A673 (cell line): ENCODE data around the gene ANKRD34A. TPM values are rescaled to one million over a fixed set of nuclear protein-coding genes. Genes with fewer than 3 reads are reported as not detected.
"Not testable (repeated sequence)": the region's sequence is repeated elsewhere in the genome, so short reads cannot be mapped to it uniquely, and the experiment has no call there.

ENCODE experiments used
- BruUV-seq: library from RNA; stranded (reverse); fragments of 400-500 nt; replicated peaks from 2 replicates; lab custom pipeline; 2021; lab: Mats Ljungman, UMichigan
- CTCF ChIA-PET: fragments of 300-600 bp; sonication (Branson Sonifier 250); formaldehyde crosslinking; loops from one replicate; lab custom pipeline; 2022; ENCODE audit warnings: antibody characterized with exemption; lab: Charles Lee
- POLR2A ChIA-PET: fragments of 300-600 bp; sonication (Branson Sonifier 250); formaldehyde crosslinking; loops from one replicate; lab custom pipeline; 2022; ENCODE audit warnings: antibody characterized with exemption; ENCODE audit not compliant: low non-redundant PET; lab: Charles Lee
- DNase-seq: peaks from one replicate; pipeline ENCODE4 v3.0.0-alpha.2; 2015; ENCODE audit warnings: low spot score
- H3K27ac ChIP-seq: fragments of 200-600 bp; sonication (generic); 2 replicates; pipeline ENCODE4 v1.5.1; 2016; ENCODE audit warnings: mixed run types, low read depth, mild to moderate bottlenecking, mixed read lengths, antibody characterized with exemption, low read length; ENCODE audit not compliant: poor library complexity, severe bottlenecking
- H3K27me3 ChIP-seq: fragments of 200-600 bp; sonication (generic); replicated peaks from 2 replicates; pipeline ENCODE4 v1.6.1; 2017; ENCODE audit warnings: mixed run types, low read depth, mild to moderate bottlenecking, mixed read lengths, antibody characterized with exemption, low read length; ENCODE audit not compliant: insufficient read depth, poor library complexity
- H3K36me3 ChIP-seq: fragments of 200-600 bp; sonication (generic); 2 replicates; pipeline ENCODE4 v1.6.1; 2016; ENCODE audit warnings: mixed run types, mild to moderate bottlenecking, mixed read lengths, antibody characterized with exemption, low read length; ENCODE audit not compliant: insufficient read depth, poor library complexity, severe bottlenecking
- H3K4me1 ChIP-seq: fragments of 200-600 bp; sonication (generic); 2 replicates; pipeline ENCODE4 v1.6.1; 2017; ENCODE audit warnings: mixed run types, mild to moderate bottlenecking, mixed read lengths, antibody characterized with exemption, low read length; ENCODE audit not compliant: insufficient read depth, poor library complexity, severe bottlenecking
- H3K4me3 ChIP-seq: fragments of 200-600 bp; sonication (generic); 2 replicates; pipeline ENCODE4 v1.5.1; 2016; ENCODE audit warnings: low read depth, mixed run types, mild to moderate bottlenecking, mixed read lengths, low read length; ENCODE audit not compliant: poor library complexity, severe bottlenecking
- H3K9me3 ChIP-seq: fragments of 200-600 bp; sonication (generic); 2 replicates; pipeline ENCODE4 v1.6.1; 2016; ENCODE audit warnings: mixed run types, low read depth, mild to moderate bottlenecking, mixed read lengths, antibody characterized with exemption, low read length; ENCODE audit not compliant: poor library complexity, severe bottlenecking
- EZH2 ChIP-seq: fragments of 200-600 bp; sonication (generic); IDR thresholded peaks from 2 replicates; pipeline ENCODE4 v1.6.1; 2017; ENCODE audit warnings: borderline replicate concordance, low read depth, mild to moderate bottlenecking, mixed read lengths, antibody characterized with exemption, low read length; ENCODE audit not compliant: poor library complexity, severe bottlenecking
- intact Hi-C: fragments of 100-400 bp; cut with micrococcal nuclease; formaldehyde crosslinking; loops from one replicate; pipeline ENCODE4 v1.10.0; 2022; ENCODE audit not compliant: unreplicated experiment
- total RNA-seq: library from RNA; stranded (reverse); gene quantifications from 2 replicates; pipeline ENCODE4 v1.2.3, GENCODE V29; 2021
- TF ChIP-seq, protein P1 (sequence below): fragments of 300-800, 200-600 bp; sonication (generic); conservative IDR thresholded peaks from 2 replicates; pipeline ENCODE4 v1.5.1; 2017; ENCODE audit warnings: low read depth, mild to moderate bottlenecking, antibody characterized with exemption, low read length, moderate library complexity, mixed read lengths

ANKRD34A gene
- total RNA-seq, 1 experiment from 2014 or later, result 1.6 TPM

- TF ChIP-seq, protein P1, sequence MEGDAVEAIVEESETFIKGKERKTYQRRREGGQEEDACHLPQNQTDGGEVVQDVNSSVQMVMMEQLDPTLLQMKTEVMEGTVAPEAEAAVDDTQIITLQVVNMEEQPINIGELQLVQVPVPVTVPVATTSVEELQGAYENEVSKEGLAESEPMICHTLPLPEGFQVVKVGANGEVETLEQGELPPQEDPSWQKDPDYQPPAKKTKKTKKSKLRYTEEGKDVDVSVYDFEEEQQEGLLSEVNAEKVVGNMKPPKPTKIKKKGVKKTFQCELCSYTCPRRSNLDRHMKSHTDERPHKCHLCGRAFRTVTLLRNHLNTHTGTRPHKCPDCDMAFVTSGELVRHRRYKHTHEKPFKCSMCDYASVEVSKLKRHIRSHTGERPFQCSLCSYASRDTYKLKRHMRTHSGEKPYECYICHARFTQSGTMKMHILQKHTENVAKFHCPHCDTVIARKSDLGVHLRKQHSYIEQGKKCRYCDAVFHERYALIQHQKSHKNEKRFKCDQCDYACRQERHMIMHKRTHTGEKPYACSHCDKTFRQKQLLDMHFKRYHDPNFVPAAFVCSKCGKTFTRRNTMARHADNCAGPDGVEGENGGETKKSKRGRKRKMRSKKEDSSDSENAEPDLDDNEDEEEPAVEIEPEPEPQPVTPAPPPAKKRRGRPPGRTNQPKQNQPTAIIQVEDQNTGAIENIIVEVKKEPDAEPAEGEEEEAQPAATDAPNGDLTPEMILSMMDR, result peak; percentile 76
- TF ChIP-seq EZH2, result no peak
- CTCF ChIA-PET, result interaction anchor here (0.6 to 1.5 kb wide), 6 partner anchors 9 to 82 kb away, joined by 3 to 10 read pairs (median 5); partner anchors contain the start of genes LIX1L, NUDT17 and PEX11B
- intact Hi-C loops, result loop anchor here (2.0 to 5.0 kb wide), 2 partner anchors 35 to 68 kb away; partner anchors contain the start of genes ANKRD34A, PIAS3 and POLR3GL
- Histone ChIP-seq H3K4me1 (peaks cover 13% of the 10 kb centered on the region), H3K36me3 (peaks cover 20% of the 10 kb centered on the region), H3K27ac (peak within 1 kb of the TSS; percentile 95), H3K9me3 (no peaks in the 10 kb centered on the region), H3K4me3 (peak within 1 kb of the TSS; percentile 68), H3K27me3 (no peaks in the 10 kb centered on the region)
- DNase-seq, result peak; percentile 99
- POLR2A ChIA-PET, result interaction anchor here (0.9 to 1.0 kb wide), 3 partner anchors 31 to 67 kb away, joined by 3 to 6 read pairs (median 3); partner anchors contain the start of genes LIX1L and POLR3GL
- no TSS peak for BruUV-seq
Observed at GRCh38 chr1:145927063-145927886, 37.1 kb downstream of the ANKRD34A start, which contains the start of gene RBM8A. Gene RBM8A, minus strand, starts transcription at chr1:145927484. Its CDS starts 58 bp downstream, at chr1:145927426.

GRCh38 chr1:145926686-145927062 lies 37.7 kb downstream of the ANKRD34A start:
- Histone ChIP-seq H3K4me3 (peak overlapping the region; percentile 68), H3K4me1 (peaks cover 14% of the 10 kb centered on the region), H3K27me3 (no peaks in the 10 kb centered on the region), H3K27ac (peak overlapping the region; percentile 95), H3K36me3 (peaks cover 20% of the 10 kb centered on the region), H3K9me3 (no peaks in the 10 kb centered on the region)
- CTCF ChIA-PET, result interaction anchor here (1.5 kb wide), 1 partner anchor 81 kb away, joined by 6 read pairs; no protein-coding TSS in a partner anchor
- no TSS peak for BruUV-seq
- POLR2A ChIA-PET, result interaction anchor here (1.0 kb wide), 2 partner anchors 31 to 38 kb away, joined by 3 to 6 read pairs; partner anchors contain the start of genes LIX1L and POLR3GL
- no peak for DNase-seq
- intact Hi-C loops, result loop anchor here (2.0 to 5.0 kb wide), 2 partner anchors 36 to 68 kb away; partner anchors contain the start of genes ANKRD34A, PIAS3 and POLR3GL
- TF ChIP-seq, protein P1, result no peak
- TF ChIP-seq EZH2, result no peak

DNA sequence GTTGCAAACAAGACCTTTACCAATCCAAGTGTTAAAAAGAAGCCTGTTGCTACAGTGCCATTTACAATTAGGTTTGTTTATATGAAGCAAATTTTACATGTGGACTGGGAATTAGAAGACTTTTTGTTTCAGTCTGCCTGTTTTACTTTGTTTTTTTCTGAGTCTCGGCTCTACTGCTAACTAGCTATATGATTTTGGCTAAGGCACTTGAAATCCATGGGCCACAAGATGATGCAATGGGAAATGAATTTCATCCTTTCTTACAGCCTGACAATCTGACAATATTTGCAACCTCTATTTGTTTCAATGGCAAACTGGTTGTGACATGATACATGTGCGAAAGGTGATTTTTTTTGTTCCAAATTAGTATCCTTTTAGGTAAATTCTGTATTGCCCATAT lies 42.1 kb downstream of the ANKRD34A start:
- Histone ChIP-seq H3K4me1 (peaks cover 22% of the 10 kb centered on the region), H3K27me3 (no peaks in the 10 kb centered on the region), H3K27ac (no peak overlapping the region), H3K36me3 (peaks cover 20% of the 10 kb centered on the region), H3K4me3 (no peak overlapping the region), H3K9me3 (no peaks in the 10 kb centered on the region)
- intact Hi-C loops, result no loop called here
- BruUV-seq, result no TSS peak
- DNase-seq, result no peak
- POLR2A ChIA-PET, result interaction anchor here (0.7 kb wide), 1 partner anchor 81 kb away, joined by 4 read pairs; no protein-coding TSS in a partner anchor
- TF ChIP-seq EZH2, result no peak
- TF ChIP-seq, protein P1, result no peak
- CTCF ChIA-PET, result no interaction called here

- peaks cover 16% of the 10 kb centered on the region for H3K4me1 ChIP-seq
- intact Hi-C loops, DNase-seq, CTCF ChIA-PET, H3K9me3 ChIP-seq, H3K27me3 ChIP-seq, BruUV-seq, H3K27ac ChIP-seq, POLR2A ChIA-PET: not testable (repeated sequence)
- H3K4me3 ChIP-seq, result peak overlapping the region; percentile 78
- H3K36me3 ChIP-seq, result peaks cover 17% of the 10 kb centered on the region
Observed at GRCh38 chr1:145920297-145920696, 44.1 kb downstream of the ANKRD34A start.
